ENCODE measurements around the gene TYW1.
"Not testable (repeated sequence)": the region's sequence is repeated elsewhere in the genome, so short reads cannot be mapped to it uniquely, and the experiment has no call there.

The TYW1 gene

GRCh38 chr7:66974986-66975590 lies 21.5 kb upstream of the TYW1 start (continued):
- TF ChIP-seq SETDB1 (IDR thresholded peaks at IDR 0.05; ENCODE audit: insufficient read length, low read length) (no peak), YY1 (tag by site-specific recombination; IDR thresholded peaks at IDR 0.05) (no peak), AEBP2 (tag by site-specific recombination; IDR thresholded peaks at IDR 0.05; ENCODE audit: borderline replicate concordance) (no peak), ZNF558 (tag by site-specific recombination; IDR thresholded peaks at IDR 0.05) (no peak), ZNF560 (tag by site-specific recombination; IDR thresholded peaks at IDR 0.05; ENCODE audit: borderline replicate concordance) (no peak), ZNF521 (tag by site-specific recombination; IDR thresholded peaks at IDR 0.05) (no peak), ZNF133 (tag by site-specific recombination; IDR thresholded peaks at IDR 0.05) (no peak), ZNF76 (tag by site-specific recombination; IDR thresholded peaks at IDR 0.05; ENCODE audit: borderline replicate concordance, low read depth) (no peak)
- TF ChIP-seq, protein P1, sequence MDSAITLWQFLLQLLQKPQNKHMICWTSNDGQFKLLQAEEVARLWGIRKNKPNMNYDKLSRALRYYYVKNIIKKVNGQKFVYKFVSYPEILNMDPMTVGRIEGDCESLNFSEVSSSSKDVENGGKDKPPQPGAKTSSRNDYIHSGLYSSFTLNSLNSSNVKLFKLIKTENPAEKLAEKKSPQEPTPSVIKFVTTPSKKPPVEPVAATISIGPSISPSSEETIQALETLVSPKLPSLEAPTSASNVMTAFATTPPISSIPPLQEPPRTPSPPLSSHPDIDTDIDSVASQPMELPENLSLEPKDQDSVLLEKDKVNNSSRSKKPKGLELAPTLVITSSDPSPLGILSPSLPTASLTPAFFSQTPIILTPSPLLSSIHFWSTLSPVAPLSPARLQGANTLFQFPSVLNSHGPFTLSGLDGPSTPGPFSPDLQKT (IDR thresholded peaks at IDR 0.05; ENCODE audit: borderline replicate concordance, low read depth, low read length): no peak

GRCh38 chr7:66978312-66978711 lies 18.3 kb upstream of the TYW1 start:
- CTCF ChIA-PET: not testable (repeated sequence)

GRCh38 chr7:66979013-66979412 lies 17.6 kb upstream of the TYW1 start:
- CTCF ChIA-PET; H3K27ac ChIP-seq (ENCODE audit: extremely low read depth, low read depth, low read length); H3K4me1 ChIP-seq (ENCODE audit: control insufficient read depth, insufficient read depth, low read length); H3K9me3 ChIP-seq (ENCODE audit: control insufficient read depth, insufficient read depth, low read depth, low read length); POLR2A ChIA-PET; H3K4me3 ChIP-seq (ENCODE audit: low read depth, low read length); H3K36me3 ChIP-seq (ENCODE audit: control insufficient read depth in 2 of 2, insufficient read depth in 1 of 2, low read length in 2 of 2): not testable (repeated sequence)

More at GRCh38 chr7:66978312-66978711, 18.3 kb upstream of the TYW1 start:
- POLR2A ChIA-PET: interaction anchor here (0.6 kb wide), 1 partner anchor 557 kb away, joined by 3 read pairs; no protein-coding TSS in a partner anchor
- not testable (repeated sequence) for H3K36me3 ChIP-seq (ENCODE audit: control insufficient read depth in 2 of 2, insufficient read depth in 1 of 2, low read length in 2 of 2); H3K4me1 ChIP-seq (ENCODE audit: control insufficient read depth, insufficient read depth, low read length); H3K27ac ChIP-seq (ENCODE audit: extremely low read depth, low read depth, low read length); H3K9me3 ChIP-seq (ENCODE audit: control insufficient read depth, insufficient read depth, low read depth, low read length); H3K4me3 ChIP-seq (ENCODE audit: low read depth, low read length)

DNA sequence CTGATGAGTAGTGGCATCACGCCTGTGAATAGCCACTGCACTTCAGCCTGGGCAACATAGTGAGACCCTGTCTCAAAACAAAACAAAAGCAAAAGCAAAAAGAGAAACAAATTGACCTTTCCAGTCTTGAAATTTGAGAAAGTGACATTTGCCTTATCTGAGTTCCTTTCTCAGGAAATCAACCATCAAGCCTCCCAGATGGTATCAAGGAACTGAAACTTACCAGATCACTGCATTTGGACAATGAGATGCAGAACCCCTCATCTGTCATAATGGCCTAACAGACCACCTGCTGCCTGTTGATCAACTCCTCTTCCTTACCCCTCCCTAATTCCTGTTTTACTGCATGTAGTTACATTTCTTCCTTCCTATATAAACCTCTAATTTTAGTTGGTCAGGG lies 16.3 kb upstream of the TYW1 start:
- H3K36me3 ChIP-seq (ENCODE audit: control insufficient read depth in 2 of 2, insufficient read depth in 1 of 2, low read length in 2 of 2); H3K4me1 ChIP-seq (ENCODE audit: control insufficient read depth, insufficient read depth, low read length); H3K9me3 ChIP-seq (ENCODE audit: control insufficient read depth, insufficient read depth, low read depth, low read length); H3K4me3 ChIP-seq (ENCODE audit: low read depth, low read length); POLR2A ChIA-PET; H3K27ac ChIP-seq (ENCODE audit: extremely low read depth, low read depth, low read length); CTCF ChIA-PET: not testable (repeated sequence)
- TF ChIP-seq SETDB1 (IDR thresholded peaks at IDR 0.05; ENCODE audit: insufficient read length, low read length): peak; percentile 16

DNA sequence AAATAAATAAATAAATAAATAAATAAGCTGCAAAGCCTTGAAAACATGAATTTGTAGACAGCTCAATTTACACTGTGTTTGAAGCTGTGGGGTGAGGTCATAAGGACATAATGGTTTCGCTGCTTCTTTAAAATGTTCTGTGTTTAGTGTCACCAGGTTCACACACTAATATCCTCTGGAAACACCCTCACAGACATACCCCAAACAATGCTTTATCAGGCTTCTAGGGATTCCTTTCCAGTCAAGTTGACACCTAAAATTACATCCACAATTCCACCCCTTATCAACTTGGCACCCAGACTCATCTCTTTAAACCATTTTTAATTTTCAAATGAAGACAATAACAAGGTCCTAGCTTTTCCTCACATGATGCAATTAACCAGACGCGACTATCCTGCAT lies 7.1 kb upstream of the TYW1 start:
- POLR2A ChIA-PET; H3K27ac ChIP-seq (ENCODE audit: extremely low read depth, low read depth, low read length); H3K4me1 ChIP-seq (ENCODE audit: control insufficient read depth, insufficient read depth, low read length); H3K9me3 ChIP-seq (ENCODE audit: control insufficient read depth, insufficient read depth, low read depth, low read length); H3K4me3 ChIP-seq (ENCODE audit: low read depth, low read length); CTCF ChIA-PET: not testable (repeated sequence)
- peaks cover 20 to 33% of the 10 kb centered on the region in 2 experiments for H3K36me3 ChIP-seq (ENCODE audit: control insufficient read depth in 2 of 2, insufficient read depth in 1 of 2, low read length in 2 of 2)

DNA sequence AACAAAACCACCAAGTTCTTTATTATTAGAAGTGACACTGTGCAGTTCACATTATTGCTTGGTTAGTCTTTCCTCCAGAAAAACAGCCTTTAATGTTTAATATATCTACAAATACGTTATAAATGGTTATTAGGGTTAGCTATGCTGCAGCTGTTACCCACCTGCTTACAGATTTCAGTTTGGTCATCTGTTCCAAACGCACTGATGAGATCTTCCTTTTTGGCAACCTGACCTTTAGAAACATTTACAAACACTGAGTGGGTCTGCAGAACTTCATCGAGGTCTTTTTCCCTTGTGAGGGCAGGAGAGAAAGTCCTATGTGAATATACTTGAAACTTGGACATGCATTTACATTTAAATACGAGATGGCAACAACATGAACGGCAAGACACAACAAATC lies 2.6 kb upstream of the TYW1 start:
- H3K9me3 ChIP-seq (ENCODE audit: control insufficient read depth, insufficient read depth, low read depth, low read length); H3K4me1 ChIP-seq (ENCODE audit: control insufficient read depth, insufficient read depth, low read length); H3K27ac ChIP-seq (ENCODE audit: extremely low read depth, low read depth, low read length); CTCF ChIA-PET; POLR2A ChIA-PET: not testable (repeated sequence)
- peak overlapping the region; percentile 73 for H3K4me3 ChIP-seq (ENCODE audit: low read depth, low read length)
- H3K36me3 ChIP-seq (ENCODE audit: control insufficient read depth in 2 of 2, insufficient read depth in 1 of 2, low read length in 2 of 2): peaks cover 20 to 27% of the 10 kb centered on the region in 2 experiments

All from HEK293 (cell line).